ENCODE data around the gene MAP7D2. TPM values are rescaled to one million over a fixed set of nuclear protein-coding genes. Genes with fewer than 3 reads are reported as not detected.

MAP7D2 gene
- total RNA-seq, result 3.0 TPM

GRCh38 chrX:20116577-20117240 lies at the start of gene MAP7D2:
Gene MAP7D2, minus strand, starts transcription at chrX:20116907. Its CDS starts 28 bp downstream, at chrX:20116879.

DNA sequence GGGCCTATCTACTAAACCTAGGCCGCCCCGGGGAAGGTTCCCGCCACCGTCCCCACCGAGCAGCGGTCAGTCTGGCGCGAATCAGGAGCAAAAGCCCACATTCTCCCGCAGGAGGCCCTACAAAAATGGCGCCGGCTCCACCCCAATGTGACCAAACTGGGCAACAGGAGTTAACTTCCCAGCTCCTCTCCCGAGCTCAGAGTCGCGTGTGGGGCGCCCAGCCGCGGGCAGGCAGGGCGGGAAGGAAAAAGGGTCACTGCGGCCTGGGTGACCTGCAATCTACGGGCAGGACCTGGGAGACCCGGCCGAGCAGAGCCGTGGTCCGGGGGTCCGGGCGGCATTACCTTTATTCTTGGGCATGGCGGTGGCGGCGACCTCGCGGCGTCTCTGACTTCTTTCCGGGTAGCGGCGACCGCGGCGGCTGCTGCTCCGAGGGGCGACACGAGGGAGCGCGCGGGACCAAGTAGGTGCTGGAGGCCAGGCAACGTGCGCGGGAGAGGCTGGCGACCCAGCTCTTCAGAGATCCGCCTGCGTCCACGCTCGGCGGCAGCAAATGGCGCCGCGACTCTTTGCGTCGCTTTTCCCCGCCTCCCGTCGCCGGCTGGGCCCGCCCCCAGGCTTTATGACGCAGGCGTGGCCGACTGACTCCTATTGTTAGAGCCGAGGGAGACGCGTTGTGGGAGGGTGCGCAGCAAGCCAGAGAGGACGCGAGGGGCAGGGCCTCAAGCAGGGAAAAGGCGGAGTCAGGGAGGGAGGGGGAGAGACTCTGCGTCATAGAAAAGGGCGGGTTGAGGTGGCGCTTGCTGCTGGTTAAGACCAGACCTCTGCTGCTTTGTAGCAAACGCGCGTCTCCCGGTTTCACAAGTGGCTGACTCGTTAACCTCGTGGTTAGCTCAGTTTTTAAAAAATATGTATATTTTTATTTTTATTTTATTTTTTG lies 24.8 kb upstream of the MAP7D2 start, which contains the start of gene EIF1AX:
Gene EIF1AX (minus strand): TSS at position 558 of the 940 bp plus-strand sequence. CDS start 198 bp downstream, at position 360.

GRCh38 chrX:19990556-19991349 lies 126.0 kb downstream of the MAP7D2 start, which contains the start of gene BCLAF3:
Gene BCLAF3, minus strand, starts transcription at chrX:19991061. Its CDS starts 20,797 bp downstream, at chrX:19970264.

Other genes with a start within 250 kb of the MAP7D2 start
- 30.0 TPM for gene SH3KBP1, start 229.3 kb downstream of the MAP7D2 start, total RNA-seq
- gene BCLAF3, start 125.8 kb downstream of the MAP7D2 start, total RNA-seq, result 24.2 TPM
- 85.7 TPM for gene EIF1AX, start 24.9 kb upstream of the MAP7D2 start, total RNA-seq
- 48.5 TPM for gene RPS6KA3, start 150.0 kb upstream of the MAP7D2 start, total RNA-seq

Measured in camera-type eye (tissue), 1 donor.